Dermis microvascular lymphatic vessel endothelial cell (primary cell): ENCODE data around the gene CATSPER1. TPM values are rescaled to one million over a fixed set of nuclear protein-coding genes. Genes with fewer than 3 reads are reported as not detected.
"Not testable (repeated sequence)": the region's sequence is repeated elsewhere in the genome, so short reads cannot be mapped to it uniquely, and the experiment has no call there.

ENCODE experiments used
- DNase-seq, 2 donors: peaks; one replicate each; pipeline versions ENCODE4 v3.0.0 to v3.0.0-alpha.2; 2010; ENCODE audit warnings: low read depth in 2 of 2
- total RNA-seq: library from RNA; depleted of rRNA; stranded (reverse); fragments of >200 nt; gene quantifications from 2 replicates; pipeline ENCODE4 v1.2.1, GENCODE V29; 2014

The CATSPER1 gene
- total RNA-seq, 1 donor from 2014 or later, result not detected

GRCh38 chr11:66051766-66052663 is 25.7 kb upstream of the CATSPER1 start, which contains the start of gene SF3B2:
Gene SF3B2, plus strand, starts transcription at chr11:66052364. Its CDS starts 21 bp downstream, at chr11:66052385.
- peak; percentile 95 to 99 for DNase-seq

DNA sequence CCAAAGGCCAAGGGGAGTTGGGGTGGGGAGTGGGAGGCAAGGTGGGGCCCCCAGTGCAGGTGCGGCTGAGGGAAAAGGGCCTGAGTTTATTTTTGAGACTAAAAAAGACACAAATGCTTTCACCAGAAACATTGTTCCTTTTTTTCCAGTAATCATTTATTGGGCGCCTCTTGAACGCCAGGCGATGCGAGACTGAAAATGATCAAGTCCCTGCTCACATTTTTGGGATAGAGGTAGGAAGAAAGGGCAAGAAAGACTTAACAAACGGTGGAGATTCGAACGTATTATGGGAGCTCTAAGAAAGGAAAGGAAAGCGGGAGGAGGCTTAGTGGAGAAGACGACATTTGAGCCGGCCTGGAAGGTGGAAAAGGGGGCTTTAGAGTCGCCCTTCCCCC is 25.1 kb upstream of the CATSPER1 start:
- DNase-seq, result no peak

DNA sequence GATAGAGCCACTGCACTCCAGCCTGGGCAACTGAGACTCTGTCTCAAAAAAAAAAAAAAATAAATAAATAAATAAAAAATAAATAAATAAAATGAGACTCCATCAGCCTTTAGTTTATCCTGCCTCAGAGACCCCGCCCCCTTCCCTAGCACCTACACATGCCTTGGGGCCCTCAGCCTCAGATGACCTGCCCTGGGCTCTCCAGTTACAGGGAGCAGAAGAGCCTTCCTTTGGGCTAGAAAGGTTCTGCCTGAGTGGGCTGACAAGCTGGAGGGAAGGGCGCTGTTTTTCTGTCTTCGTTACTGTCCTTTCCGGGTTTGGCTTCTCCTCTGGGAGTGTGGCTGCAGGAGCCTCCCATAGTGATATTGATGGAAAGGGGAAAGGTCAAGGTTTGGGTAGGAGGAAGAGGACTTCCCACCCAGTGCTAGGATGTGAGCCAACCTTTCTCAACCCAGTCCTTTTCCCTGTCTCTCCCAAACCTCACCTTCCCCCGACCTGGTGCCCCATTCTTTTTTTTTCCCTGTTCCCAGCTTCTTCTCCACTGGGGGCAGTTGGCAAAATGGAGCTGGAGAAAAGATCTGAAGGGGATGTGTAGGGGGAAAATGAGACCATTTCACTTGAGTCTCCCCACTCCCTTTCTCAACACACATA is 24.4 kb upstream of the CATSPER1 start:
- DNase-seq, result no peak

- no peak for DNase-seq
Observed at GRCh38 chr11:66048547-66049323, 22.5 kb upstream of the CATSPER1 start, which contains the start of gene GAL3ST3. Gene GAL3ST3, minus strand, starts transcription at chr11:66049161. Its CDS starts 3,746 bp downstream, at chr11:66045415.

- no peak for DNase-seq
Observed at GRCh38 chr11:66047541-66048365, 21.5 kb upstream of the CATSPER1 start.

- DNase-seq, result no peak
Observed at GRCh38 chr11:66046901-66047300, 20.6 kb upstream of the CATSPER1 start.

GRCh38 chr11:66045177-66045639 is 18.9 kb upstream of the CATSPER1 start:
- DNase-seq, result peak; percentile 48 to 82

DNA sequence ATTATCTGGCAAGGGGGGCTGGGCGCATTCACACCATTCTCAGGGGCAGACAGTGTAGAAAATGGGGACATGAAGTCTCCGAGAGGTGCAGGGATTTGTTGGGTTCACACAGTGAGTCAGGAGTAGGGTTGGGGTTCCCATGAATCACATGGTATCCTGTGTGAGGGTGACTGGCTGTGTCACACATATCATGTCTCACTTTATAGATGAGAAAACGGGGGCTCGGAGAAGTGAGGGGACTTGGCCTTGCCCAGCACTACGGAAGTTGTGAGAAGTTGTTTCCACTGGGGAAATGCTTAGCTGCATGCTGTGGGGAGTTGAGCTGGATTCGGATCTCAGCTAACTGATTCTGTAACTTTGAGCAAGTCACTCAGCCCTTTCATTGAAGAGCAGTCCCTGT is 18.5 kb upstream of the CATSPER1 start:
- DNase-seq, result no peak

DNA sequence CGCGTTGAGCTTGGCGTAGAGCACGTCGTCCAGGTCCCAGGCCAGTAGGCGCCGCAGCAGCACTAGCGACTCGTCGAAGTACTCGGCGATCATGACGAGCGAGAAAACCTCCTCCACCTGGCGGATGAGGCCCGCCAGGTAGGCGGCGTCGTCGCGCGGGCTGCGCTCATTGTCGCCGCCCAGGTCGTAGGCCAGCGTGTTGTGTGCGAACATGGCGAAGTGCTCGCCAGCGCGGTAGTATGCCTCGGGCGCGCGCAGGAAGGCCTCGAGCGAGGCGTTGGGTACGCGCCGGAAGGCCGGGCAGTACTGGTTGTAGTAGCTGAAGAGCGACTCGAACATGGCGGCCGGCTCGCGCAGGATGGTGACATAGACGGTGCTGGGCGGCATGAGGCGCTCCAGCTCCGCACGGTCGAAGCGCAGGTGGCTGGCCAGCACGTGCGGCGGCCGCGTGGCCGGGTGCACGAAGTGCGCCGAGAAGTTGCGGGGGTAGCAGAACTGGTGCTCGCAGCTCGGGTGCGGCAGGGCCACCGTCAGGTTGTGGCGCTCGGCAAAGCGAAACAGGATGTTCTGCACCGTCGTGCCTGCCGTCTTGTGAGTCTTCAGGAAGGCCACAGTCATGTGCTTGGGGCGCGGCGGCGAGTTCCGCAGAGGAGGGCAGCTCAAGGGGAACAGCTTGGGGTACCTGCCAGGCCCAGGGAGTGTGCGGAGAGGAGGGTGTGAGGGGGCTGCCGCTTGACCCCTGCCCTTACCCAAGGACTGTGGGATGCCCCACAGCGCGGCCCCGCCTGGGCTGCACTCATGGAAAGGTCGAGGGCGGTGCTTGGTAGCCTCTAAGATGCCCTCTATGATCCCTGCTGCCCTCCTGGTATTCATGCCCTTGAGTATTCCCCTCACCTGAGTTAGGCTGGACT is 17.0 kb upstream of the CATSPER1 start:
- no peak for DNase-seq

- no peak for DNase-seq
Observed at GRCh38 chr11:66042227-66042995, 16.1 kb upstream of the CATSPER1 start.

DNA sequence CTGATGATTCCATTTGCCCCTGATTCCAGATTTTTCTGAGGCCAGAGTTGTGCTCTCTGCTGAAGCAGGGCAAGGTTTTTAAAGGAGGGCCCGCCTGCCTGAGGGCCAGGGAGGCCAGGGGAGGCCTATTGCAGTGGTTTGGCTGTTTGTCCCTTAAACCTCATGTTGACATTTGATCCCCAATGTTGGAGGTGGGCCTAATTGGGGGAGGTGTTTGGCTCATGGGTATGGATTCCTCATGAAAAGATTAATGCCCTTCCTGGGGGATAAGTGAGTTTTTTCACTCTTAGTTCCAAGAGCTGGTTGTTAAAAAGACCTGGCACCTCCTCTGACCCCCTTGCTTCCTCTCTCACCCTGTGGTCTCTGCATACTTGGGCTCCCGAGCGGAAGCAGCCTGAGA is 13.5 kb upstream of the CATSPER1 start:
- no peak for DNase-seq

- DNase-seq, result no peak
Observed at GRCh38 chr11:66037327-66037726, 11.0 kb upstream of the CATSPER1 start.

DNA sequence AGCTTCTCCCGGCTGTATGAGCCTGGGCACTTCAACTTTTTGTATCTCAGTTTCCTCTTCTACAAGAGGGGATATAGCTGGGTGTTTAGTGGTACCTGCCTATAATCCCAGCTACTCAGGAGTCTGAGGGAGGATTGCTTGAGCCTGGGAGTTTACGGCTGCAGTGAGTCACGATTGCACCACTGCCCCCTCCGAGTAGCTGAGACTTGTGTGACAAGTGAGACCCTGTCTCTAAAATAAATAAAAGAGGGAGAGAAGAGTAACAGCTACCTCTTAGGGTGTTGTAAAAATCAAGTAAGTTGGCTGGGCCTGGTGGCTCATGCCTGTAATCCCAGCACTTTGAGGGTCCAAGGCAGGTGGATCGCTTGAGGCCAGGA is 10.0 kb upstream of the CATSPER1 start:
- DNase-seq, result no peak

GRCh38 chr11:66035653-66036333 is 9.5 kb upstream of the CATSPER1 start:
- no peak for DNase-seq

- DNase-seq, result no peak
Observed at GRCh38 chr11:66032957-66033735, 6.9 kb upstream of the CATSPER1 start.

DNA sequence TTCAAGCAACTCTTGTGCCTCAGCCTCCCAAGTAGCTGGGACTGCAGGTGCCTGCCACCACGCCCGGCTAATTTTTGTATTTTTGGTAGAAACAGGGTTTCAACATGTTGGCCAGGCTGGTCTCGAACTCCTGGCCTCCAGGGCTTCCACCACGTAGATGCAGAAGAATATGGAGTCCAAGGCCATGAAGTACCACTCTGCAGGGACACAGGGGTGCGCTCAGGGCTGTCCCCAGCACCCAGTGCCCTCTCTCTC is 3.2 kb downstream of the CATSPER1 start:
- not testable (repeated sequence) for DNase-seq

GRCh38 chr11:66022401-66023185 is 3.7 kb downstream of the CATSPER1 start:
- DNase-seq, result peak in 1 of 2 donors; percentile 58
